HG03039 (cell line): ENCODE results near the gene SIGMAR1.

Source experiments
- ATAC-seq: cut with Tn5 transposase; IDR thresholded peaks from one replicate; pipeline ENCODE4 v1.9.1; 2021; ENCODE audit warnings: mild to moderate bottlenecking, moderate library complexity; ENCODE audit not compliant: unreplicated experiment

Gene SIGMAR1

DNA sequence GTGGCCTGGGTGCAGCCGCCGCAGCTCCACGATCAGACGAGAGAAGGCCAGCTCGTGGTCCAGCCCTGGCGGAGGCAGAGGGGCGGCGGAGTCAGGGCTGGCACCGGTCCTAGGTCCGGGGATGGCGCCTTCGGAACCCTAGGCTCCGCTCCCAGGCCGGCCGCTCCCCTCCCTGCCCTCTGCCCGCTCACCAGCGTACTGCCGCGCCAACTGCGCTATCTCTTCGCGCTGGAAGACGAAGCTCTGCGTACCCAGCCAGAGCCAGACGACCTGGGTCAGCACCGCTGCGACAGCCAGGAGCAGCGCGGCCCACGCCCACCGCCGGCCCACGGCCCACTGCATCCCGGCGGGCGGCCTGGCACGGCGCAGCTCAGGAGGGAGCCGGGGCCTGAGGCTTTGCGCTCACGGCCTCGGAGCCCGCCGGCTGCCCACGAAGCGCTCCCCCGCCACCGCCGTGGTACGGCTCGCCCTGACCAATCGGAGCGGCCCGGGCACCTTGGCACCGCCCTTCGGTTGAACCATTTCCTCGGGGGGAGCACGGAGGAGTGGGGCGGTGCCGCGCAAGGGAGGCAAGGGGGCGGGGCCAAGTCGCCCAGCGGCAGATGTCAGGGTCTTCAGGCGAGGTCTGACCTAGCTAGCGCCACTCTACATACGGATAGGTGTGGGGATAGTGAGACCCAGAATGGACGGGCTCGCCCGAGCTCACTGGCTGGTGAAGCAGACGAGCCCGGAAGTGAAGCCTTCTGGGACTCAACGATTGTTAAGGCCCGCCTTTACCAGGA is at the start of gene SIGMAR1:
Gene SIGMAR1, minus strand, starts transcription at position 432 of the 782 bp plus-strand sequence. Its CDS starts 90 bp downstream, at position 342.
- ATAC-seq, result peak; percentile 76

DNA sequence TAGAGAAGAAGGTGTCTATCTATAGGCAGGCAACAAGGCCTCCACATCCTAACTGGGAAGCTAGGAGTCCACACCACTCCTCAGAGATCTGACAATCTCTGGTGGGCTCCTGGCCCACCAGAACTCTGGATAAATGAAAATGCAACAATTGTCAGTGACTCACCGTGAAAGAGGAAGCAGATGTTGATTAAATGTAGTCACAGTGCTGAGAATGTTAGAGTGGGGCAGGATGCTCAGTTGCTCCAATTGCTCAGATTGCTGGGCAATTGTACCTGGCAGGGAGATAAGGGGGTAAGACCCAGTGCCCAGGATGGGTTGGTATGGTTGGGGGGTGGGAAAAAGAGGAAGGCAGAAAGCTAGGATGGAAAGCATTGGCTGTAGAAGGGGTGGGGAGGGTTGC is 49.1 kb upstream of the SIGMAR1 start:
- ATAC-seq, result no peak

DNA sequence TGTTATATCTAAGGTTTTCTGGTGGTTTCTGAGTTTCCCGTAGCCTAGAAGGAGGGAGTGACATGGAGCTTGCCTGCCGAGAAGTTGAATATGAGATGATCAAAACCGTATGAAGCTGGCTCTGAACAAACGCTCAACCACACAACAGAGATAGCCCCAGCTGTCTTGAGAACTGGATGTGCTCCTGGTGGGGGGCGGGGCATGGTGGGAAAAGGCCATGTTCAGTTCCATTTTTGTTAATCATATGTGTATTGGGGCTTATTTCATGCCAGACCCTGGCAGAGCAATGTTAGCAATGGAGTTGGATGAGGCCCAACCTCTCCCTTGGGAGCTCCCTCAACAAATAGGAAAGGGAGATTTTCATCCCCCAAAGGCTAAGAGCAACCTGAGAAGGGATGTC is 48.6 kb upstream of the SIGMAR1 start:
- ATAC-seq, result no peak

DNA sequence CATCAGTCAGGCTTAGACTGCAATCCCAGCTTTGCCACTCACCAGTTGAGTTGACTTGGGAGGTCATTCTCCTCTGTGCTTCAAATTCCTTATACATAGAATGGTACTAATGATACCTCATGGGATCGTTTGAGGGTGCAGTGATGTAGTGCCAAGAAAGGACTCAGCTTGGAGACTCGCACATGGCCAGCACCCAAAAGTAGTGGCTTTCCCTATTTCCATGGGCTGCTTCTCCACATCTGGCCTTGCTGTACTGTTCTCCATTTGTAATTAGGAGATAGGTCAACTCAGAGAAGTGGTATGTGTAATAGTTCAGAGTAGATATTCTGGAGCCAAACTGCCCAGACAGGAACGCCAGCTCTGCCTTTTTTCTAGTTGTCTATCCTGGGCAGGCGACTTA is 48.0 kb upstream of the SIGMAR1 start:
- ATAC-seq, result no peak

DNA sequence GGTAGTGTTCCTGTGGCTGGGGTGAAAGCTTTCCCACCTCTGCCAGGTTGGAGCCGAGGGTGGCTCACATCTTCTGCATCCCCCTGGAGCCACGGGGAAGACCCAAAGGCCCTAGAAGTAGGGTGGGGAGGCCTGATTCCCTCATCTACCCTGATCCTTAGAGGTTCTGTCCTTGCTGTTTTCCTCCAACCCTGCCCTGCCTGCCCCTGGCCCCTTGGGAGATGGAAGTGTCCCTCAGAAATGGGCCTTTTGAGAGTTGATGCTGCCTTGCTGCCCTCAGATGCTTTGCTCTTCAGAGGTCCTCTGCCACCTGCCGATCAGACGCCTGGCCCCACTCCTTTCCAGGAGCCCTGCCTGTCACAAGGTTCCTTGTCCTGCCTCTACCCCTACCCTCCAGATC is 47.2 kb upstream of the SIGMAR1 start:
- no peak for ATAC-seq

DNA sequence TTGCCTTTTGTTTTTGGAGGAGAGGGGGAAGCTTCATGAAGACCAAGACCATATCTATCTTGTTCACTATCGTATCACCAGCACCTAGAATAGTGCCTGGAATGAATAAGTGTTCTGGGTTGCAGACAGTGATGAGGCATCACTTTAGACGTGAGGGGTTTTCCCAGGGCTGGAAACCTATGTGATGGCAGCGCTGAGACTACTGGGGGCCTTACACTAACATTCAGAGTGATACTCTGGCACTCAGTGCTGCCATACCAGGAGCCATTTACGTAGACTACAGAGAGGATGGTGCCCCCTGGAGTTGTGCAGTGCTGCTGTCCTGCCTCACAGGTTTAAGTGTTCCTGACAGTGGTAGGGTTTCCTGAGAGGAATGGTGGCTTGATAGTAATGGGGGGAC is 46.6 kb upstream of the SIGMAR1 start:
- no peak for ATAC-seq

DNA sequence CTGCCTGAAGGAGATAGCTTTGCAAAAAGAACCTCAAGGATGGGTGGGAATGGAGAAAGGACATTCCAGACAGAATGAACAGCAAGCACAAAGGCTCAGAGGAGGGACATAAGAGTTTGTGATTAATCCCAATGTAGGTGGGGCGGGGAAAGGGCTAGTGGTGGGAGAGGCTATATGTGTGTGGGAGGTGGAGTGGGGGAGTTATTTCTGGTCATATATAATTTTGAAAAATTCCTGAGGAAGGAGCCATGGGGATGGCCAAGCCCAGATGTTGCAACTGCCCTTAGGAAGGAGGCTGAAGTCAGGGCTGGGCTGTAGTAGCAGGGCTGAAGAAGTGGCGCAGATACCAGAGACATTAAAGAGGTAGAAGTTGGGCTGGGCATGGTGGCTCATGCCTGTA is 38.3 kb upstream of the SIGMAR1 start:
- ATAC-seq, result no peak

DNA sequence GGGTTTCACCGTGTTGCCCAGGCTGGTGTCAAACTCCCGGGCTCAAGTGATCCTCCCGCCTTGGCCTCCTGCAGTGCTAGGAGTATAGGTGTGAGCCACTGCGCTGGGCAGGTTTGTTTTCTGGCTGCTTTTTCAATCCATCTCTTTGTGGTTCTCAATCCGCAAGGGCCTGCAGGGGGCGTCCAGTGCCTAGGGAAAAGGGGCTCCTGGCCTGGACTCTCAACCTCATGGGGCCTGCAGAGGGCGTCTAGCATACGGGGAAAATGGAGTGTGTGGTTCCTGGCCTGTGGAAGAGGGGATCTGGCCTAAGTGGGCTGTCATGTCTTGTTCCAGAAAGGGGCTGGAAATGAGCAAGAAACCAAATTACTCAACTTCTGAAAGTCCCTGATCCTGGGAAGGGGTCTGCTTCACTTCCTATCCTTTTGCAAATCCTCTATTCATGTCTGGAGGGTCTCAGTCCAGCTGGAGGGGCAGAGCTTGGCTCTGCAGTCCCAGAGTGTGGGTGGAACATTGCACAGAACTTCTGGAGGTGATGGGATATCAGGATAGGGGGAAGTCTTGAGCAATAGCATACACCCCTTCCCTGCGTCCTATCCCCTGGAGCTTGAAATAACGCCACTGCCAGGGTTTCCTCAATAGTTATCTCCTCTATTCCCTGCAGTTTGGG is 37.6 kb upstream of the SIGMAR1 start:
- ATAC-seq, result no peak

DNA sequence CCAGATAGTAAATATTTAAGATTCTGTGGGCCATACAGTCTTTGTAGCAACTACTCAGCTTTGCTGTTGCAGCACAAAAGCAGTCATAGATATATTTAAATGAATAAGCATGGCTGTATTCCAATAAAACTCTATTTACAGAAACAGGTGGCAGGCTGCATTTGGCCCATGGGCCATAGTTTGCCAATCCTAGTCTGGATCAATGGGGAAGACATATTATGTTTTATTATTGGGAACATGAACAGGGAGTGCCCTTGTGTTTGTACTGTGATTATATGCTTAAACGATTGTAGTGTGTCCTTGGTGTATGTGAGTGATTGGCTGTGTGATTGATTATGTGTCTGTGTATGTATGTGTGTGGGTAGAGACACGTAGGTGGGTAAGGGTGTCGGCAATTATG is 36.9 kb upstream of the SIGMAR1 start:
- ATAC-seq, result no peak

DNA sequence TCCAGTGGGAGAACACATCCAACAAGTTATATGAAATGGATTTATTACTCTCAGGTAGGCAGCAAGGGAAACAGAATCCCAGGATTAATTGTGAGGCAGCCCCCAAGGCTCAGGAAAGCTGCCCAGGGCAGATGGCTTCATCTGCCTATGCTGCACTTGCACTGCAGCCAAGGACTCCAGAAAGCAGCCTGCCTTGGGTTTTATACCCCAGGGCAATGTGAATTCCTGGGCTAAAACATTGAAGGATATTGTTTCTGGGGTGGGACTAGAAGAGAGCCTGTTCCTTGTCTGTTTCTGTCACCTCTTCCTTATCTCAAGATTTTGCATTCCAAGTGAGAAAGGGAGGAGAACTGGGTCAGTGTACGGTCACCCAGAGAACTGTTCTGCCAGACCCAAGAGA is 33.7 kb upstream of the SIGMAR1 start:
- no peak for ATAC-seq

DNA sequence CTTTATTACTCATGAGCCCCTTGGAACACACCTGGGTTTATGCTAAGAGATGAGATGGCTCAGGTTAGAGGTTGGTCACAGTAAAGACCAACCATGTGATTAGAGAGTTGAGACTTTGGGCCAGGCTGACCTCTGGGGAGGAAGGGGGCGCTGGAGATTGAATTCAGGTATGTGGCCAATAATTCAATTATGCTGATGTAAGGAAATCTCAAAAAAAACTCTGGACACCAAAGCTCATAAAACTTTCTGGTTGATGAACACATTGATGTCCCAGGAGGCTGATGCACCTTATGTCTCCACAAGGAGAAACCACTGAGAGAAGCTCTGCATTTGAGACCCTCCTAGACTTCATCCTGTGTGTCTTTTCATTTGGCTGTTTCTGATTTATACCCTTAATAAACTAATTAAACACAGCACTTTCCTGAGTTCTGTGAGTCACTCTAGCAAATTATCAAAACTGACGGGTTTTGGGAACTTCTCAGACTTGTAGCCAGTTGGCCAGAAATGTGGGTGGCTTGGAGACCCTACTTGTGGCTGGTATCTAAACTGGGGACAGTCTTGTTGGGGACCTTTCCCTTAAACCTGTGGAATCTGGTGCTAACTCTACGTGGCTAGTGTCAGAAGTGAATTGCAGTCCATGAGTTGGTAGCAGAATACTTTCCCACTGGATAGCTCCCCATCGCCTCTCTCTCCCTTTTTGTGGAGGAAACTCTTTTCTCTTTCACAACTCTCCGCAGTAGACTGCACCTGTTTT is 32.4 kb upstream of the SIGMAR1 start:
- no peak for ATAC-seq

DNA sequence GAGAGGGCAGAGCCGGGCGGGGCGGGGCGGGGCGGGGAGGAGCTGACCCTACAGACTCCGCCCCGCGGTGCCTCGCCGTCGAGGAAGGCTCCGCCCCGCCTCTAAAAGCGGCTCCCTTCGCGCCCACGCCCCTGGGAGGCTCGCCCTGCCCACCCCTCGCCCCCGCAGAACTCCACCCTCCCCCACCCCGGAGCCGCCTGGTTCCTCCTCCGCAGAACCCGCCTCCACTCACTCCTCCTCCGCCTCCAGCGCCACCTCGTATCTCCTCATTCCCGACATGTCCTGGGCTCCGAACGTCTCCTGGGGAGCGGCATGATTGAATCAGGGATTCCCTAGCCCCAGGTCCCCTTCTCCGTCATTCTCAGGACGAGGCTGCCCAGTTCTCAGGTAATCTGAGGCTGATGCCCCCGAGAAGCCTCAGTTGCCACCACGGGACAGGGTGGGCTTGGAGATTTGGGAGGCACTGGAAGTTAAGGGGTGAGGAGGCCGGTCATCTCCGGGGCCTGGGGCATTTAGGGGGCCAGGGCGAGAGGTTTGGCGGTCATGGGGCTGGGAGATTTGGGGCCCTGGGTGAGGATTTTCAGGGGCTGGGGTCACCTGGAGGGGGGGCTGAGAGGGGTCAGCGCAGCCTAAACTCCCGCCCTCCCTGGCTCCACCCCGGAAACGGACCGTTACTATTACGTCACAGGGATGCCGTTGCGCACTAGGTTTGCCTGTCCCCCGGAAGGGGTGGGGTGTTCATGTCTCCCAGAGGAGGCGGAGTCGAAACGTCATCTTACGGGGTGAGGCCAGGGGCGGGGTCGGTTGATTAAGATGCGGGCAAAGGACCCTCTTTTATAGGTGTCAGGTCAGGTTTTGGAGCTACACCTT is 28.0 kb upstream of the SIGMAR1 start:
- peak; percentile 58 for ATAC-seq

DNA sequence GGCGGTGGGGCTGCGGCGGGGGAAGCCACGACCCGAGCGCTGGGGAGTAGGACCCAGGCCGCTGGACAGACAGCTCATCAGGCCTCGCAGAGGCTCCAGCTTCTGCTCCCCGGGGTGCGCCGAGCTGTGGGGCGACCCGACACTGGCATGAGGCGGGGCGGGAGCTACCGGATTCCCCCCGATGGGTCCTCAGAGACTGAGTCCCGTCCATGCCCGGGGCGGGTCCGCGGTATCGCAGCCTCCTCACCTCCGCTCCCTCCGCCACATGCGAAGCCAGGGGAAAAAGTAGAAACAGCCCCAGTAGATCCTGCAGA is 27.4 kb upstream of the SIGMAR1 start:
- ATAC-seq, result no peak

DNA sequence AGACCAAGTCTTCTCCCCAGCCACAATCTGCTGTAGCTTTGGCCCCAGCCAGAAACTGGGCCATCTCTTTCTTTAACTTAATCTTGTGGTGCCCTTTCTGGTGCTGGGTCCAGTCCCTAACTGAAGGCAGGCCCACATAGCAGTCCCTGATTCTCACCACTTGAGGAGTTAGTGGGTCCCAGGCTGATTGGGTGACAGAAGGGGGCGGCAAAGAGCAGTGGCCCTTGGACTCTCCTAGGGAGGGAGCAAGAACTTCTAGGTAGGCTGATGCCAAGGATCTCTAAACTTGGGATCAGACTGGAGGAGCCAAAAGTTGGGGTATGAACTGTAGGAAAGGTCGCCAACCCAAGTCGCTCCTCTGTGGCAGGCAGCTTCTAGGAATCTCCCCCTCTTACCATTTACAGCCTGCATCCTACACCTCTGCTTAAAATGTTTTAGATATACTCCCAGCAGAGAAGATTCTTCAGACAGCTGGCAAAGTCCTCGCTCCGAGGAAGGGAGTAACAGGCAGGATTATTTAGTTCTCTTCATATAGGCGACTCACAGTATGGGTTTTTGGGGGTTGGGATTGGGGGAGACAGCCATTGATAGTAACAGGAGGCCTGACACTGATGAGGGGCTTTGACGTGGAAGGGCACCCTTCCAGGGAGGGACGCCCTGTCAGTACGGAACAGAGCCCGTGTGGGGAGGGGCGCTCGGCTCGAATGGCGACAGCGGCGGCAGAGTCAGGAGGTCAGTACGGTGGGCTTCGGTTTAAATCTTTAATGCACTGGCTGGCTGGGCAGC is 26.9 kb upstream of the SIGMAR1 start:
- ATAC-seq, result peak; percentile 33

DNA sequence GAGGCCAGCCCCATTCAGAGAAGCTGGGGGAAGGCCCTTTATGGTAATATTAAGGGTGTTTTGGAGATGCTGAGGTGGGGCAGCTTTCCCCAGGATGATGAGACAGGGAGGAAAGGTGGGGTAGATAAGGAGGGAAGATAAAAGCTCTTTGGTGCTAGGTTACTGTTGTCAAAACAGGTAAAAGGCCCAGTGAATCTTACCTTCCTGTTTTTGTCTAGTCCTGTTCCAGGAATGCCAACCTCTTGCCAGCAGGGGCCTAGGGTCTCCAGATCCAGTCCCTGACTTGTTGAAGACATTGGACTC is 25.7 kb upstream of the SIGMAR1 start:
- ATAC-seq, result no peak

DNA sequence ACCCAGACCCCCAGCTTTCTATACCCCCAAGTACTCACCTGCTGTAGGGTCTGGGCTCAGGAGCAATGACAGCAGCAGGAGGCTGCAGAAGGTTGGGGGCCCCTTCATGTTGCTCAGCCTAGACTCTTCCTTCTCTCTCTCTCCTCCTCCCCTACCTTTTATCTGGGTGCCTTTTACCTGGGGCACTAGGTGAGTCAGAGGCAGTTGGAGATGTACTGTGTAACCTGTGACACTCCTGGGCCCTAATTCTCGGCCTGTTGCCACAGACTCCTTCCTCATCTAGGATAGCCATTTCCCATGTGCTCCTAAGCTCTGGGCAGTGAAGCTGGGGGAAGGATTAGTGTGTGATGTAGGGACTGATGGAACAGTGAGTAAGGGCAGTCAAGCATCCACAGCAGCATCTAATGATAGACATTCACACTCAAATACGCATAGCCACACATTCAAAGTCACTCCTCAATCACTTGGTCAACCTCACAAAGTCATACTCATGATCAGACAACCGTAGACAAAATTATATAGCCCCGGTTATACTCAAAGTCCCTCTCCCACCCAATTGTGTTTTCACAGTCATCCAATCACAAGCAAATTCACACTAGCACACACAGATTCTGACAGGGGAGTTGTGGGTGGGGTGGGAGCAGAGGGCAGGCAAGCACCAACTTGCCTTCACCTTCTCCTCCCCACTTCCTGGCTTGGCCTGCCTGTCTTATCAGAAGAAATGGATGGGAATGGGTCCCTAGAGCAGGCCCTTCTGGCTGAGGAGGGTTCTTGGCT is 25.1 kb upstream of the SIGMAR1 start, which contains the start of gene CCL27:
Gene CCL27, minus strand, starts transcription at position 132 of the 777 bp plus-strand sequence. Its CDS starts 24 bp downstream, at position 108.
- no peak for ATAC-seq

DNA sequence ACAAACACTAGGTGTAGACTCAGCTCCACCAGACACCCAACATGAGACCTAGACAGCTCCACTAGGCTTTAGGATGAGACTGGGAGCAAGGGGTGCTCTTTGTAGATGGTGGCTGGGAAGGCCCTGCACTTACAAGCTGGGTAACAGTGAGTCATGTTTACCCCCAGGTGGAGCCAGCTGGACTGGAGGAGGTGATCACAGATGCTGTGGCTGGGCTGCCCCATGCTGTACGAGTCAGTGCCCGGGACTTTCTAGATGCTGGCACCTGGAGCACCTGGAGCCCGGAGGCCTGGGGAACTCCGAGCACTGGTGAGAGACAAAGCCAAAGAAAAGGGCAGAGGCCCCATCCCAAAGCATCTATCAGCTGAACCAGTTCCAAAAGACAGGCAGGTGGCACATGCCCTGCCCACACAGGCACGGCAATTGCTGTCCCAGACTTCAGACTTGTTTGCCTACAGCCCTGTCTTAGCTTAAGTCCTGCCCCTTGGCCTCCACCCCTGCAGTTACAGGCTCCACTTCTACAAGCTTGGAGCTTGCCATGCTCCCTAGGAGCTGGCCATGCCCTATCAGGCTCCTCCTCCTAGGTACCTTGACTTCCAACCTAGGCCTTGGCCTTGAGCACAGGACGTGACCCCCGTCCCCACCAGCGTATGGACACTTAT is 22.1 kb upstream of the SIGMAR1 start:
- ATAC-seq, result no peak

DNA sequence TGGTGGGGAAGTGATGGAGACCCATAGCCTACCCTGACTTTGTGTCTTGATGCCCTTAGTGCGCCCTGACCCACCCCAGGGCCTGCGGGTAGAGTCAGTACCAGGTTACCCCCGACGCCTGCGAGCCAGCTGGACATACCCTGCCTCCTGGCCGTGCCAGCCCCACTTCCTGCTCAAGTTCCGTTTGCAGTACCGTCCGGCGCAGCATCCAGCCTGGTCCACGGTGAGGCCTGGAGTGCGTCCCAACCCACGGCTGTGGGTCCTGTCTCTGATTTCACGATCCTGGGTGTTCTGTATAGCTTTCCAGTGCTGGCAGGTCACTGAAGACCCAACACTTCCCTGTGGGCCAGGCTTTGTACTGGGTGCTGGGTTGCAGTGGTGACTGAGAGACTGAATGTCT is 20.9 kb upstream of the SIGMAR1 start:
- no peak for ATAC-seq

DNA sequence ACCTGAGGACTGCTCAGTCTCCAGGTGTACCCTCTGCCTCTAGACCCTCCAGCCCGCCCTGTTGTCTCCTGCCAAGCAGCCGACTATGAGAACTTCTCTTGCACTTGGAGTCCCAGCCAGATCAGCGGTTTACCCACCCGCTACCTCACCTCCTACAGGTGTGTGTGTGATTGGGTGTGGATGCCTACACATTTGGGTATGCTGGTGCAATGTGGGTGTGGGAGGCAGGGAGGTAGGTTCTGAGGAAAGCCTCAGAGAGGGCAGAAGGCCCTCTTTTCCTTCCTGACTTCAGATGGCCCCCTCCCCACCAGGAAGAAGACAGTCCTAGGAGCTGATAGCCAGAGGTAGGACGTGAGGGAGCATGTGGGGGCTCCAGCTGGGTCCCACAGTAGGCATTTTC is 19.4 kb upstream of the SIGMAR1 start:
- no peak for ATAC-seq
